Measurements from ENCODE around the gene SYCP3. TPM values are rescaled to one million over a fixed set of nuclear protein-coding genes. Genes with fewer than 3 reads are reported as not detected.

SYCP3 gene
- total RNA-seq, 1 experiment from 2014 or later: 0.31 TPM

- no peak overlapping the region for H3K23ac ChIP-seq (ENCODE audit: insufficient read length, low read depth, low read length)
- no peaks in the 10 kb centered on the region for H4K20me1 ChIP-seq (ENCODE audit: control insufficient read depth, insufficient read depth, insufficient read length)
- no peak overlapping the region for H3K9ac ChIP-seq (ENCODE audit: extremely low read depth, insufficient read length, low read length)
- no peaks in the 10 kb centered on the region for H3K9me3 ChIP-seq (ENCODE audit: control insufficient read depth, low read depth, low read length)
- WGBS (ENCODE audit: extremely low coverage, insufficient read length, low lambda C conversion rate): no CpG with 5 or more reads among the region's 3 CpGs
- no peak overlapping the region for H2AFZ ChIP-seq (ENCODE audit: low read length)
- peaks cover 17 to 26% of the 10 kb centered on the region in 2 experiments for H3K4me1 Mint-ChIP-seq
- H3K4me2 ChIP-seq (ENCODE audit: insufficient read depth, insufficient read length, low read length): no peak overlapping the region
- no peak overlapping the region for H2BK15ac ChIP-seq (ENCODE audit: low read depth, low read length)
- H3K27me3 ChIP-seq (ENCODE audit: insufficient read depth, low read length): no peaks in the 10 kb centered on the region
- H3T11ph ChIP-seq (ENCODE audit: low read length): no peak overlapping the region
- H4K8ac ChIP-seq (replicated peaks; ENCODE audit: insufficient read length, low read depth, low read length): no peak overlapping the region
- H3K4me1 ChIP-seq (ENCODE audit: insufficient read depth, low read length): no peaks in the 10 kb centered on the region
- H3K14ac ChIP-seq (ENCODE audit: insufficient read depth, low read length): no peak overlapping the region
- no peaks in the 10 kb centered on the region for H3K79me2 ChIP-seq (ENCODE audit: insufficient read depth, low read length)
- no peak overlapping the region for H2BK120ac ChIP-seq (ENCODE audit: low read depth, low read length, poor library complexity, severe bottlenecking)
- H4K91ac ChIP-seq (ENCODE audit: insufficient read length, low read depth, low read length): no peak overlapping the region
- H3K23me2 ChIP-seq (ENCODE audit: insufficient read length, low read depth, low read length, poor library complexity, severe bottlenecking): no peaks in the 10 kb centered on the region
- no peaks in the 10 kb centered on the region for H3K9me3 Mint-ChIP-seq
- H2BK5ac ChIP-seq (ENCODE audit: insufficient read length, low read length): no peak overlapping the region
- H3K27me3 Mint-ChIP-seq (ENCODE audit: low read depth): no peaks in the 10 kb centered on the region
- no peak overlapping the region for H4K5ac ChIP-seq (ENCODE audit: insufficient read length, low read depth, low read length)
- no peak overlapping the region for H3K4me3 Mint-ChIP-seq
- no peak overlapping the region for H3K27ac Mint-ChIP-seq
- H2BK20ac ChIP-seq (ENCODE audit: low read depth, low read length, poor library complexity, severe bottlenecking): no peak overlapping the region
- no peak overlapping the region for H3K56ac ChIP-seq (ENCODE audit: insufficient read length, low read depth, low read length)
- no peak overlapping the region for H3K18ac ChIP-seq (ENCODE audit: insufficient read length, low read depth, low read length)
- TF ChIP-seq CTCF (conservative IDR thresholded peaks at IDR 0.05): no peak
- no peak overlapping the region for H2AK5ac ChIP-seq (ENCODE audit: insufficient read length, low read length)
- H3K36me3 Mint-ChIP-seq (ENCODE audit: insufficient read depth in 1 of 3, low read depth in 3 of 3): peaks cover 0 to under 1% (median 0%) of the 10 kb centered on the region in 3 experiments; a peak in 2 of 7 replicates
- no peak overlapping the region for H3K27ac ChIP-seq (ENCODE audit: insufficient read length, low read depth, low read length)
- DNase-seq: no peak
- H2BK12ac ChIP-seq (ENCODE audit: insufficient read length, low read depth, low read length): no peak overlapping the region
- H3K79me1 ChIP-seq (ENCODE audit: insufficient read depth, low read depth, low read length, poor library complexity, severe bottlenecking): no peaks in the 10 kb centered on the region
- no peak overlapping the region for H3K4ac ChIP-seq (ENCODE audit: low read depth, low read length)
Measured at GRCh38 chr12:101703487-101703886, 35.8 kb downstream of the SYCP3 start.
